WI38 (cell line): ENCODE measurements around the gene DDX41.
A peak's percentile ranks its signal among the peaks of the same experiment; 100 is the strongest.

ENCODE experiments used
- H3K4me3 ChIP-seq: 2 replicates; pipeline ENCODE4 v1.5.1; 2011; ENCODE audit warnings: low read depth, mild to moderate bottlenecking, control low read depth, low read length
- CTCF ChIP-seq: IDR thresholded peaks from 2 replicates; pipeline ENCODE4 v1.5.1; 2012; ENCODE audit warnings: low read depth, mild to moderate bottlenecking, control low read depth, low read length

Gene DDX41

GRCh38 chr5:177501874-177502678, 14.7 kb downstream of the DDX41 start:
- TF ChIP-seq CTCF: no peak
- no peak overlapping the region for H3K4me3 ChIP-seq

- TF ChIP-seq CTCF: peak; percentile 93
- no peak overlapping the region for H3K4me3 ChIP-seq
Observed at GRCh38 chr5:177500685-177501522, 15.9 kb downstream of the DDX41 start.

GRCh38 chr5:177499842-177500241, 16.9 kb downstream of the DDX41 start:
- no peak overlapping the region for H3K4me3 ChIP-seq
- TF ChIP-seq CTCF: no peak

GRCh38 chr5:177498013-177498787, 18.6 kb downstream of the DDX41 start:
- H3K4me3 ChIP-seq: peak overlapping the region; percentile 58
- TF ChIP-seq CTCF: no peak

GRCh38 chr5:177497292-177498012, 19.3 kb downstream of the DDX41 start, which contains the start of gene PDLIM7:
PDLIM7 (minus strand) TSS chr5:177497604; CDS start chr5:177496512, 1,092 bp downstream.
- TF ChIP-seq CTCF: no peak
- peak within 1 kb of the TSS; percentile 88 for H3K4me3 ChIP-seq

GRCh38 chr5:177496727-177497291, 20.0 kb downstream of the DDX41 start:
- peak overlapping the region; percentile 88 for H3K4me3 ChIP-seq
- no peak for TF ChIP-seq CTCF
